Astrocyte of the spinal cord (primary cell): ENCODE results near the gene CYTH4.

ENCODE experiments used
- DNase-seq: peaks from one replicate; pipeline ENCODE4 v3.0.0; 2011; ENCODE audit warnings: low read depth, low spot score
- H3K4me3 ChIP-seq: 2 replicates; pipeline ENCODE4 v1.5.1; 2011; ENCODE audit warnings: low read depth, mild to moderate bottlenecking, low read length, moderate library complexity
- in situ Hi-C: cut with HindIII; loops from 2 replicates; pipeline ENCODE4 v1.10.0; 2017; ENCODE audit warnings: low sequenced_read_pairs
- TF ChIP-seq, protein P1 (sequence below): IDR thresholded peaks from 2 replicates; pipeline ENCODE4 v1.5.1; 2012; ENCODE audit warnings: low read depth, mild to moderate bottlenecking, low read length, inconsistent platforms

Gene CYTH4

DNA sequence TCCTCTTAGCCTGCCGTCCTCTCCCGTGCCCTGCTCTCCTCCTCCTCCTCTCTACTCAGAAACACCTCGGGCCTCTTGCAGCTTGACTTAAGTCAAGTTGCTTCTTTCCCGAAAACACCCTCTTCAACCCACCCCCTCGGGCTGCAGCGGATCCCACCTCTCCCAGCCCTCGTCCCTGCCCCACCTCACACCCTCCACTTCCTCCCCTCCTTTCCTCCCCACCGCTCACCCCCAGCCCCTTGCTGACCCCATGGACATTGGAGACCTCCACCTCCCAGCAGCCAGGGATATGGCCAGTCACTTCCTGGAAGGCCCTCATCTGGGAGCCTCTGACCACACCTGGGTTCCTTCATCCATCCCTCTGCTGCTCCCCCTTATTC lies 8.5 kb upstream of the CYTH4 start:
- DNase-seq: no peak
- H3K4me3 ChIP-seq: no peak overlapping the region
- in situ Hi-C loops: no loop called here
- TF ChIP-seq, protein P1, sequence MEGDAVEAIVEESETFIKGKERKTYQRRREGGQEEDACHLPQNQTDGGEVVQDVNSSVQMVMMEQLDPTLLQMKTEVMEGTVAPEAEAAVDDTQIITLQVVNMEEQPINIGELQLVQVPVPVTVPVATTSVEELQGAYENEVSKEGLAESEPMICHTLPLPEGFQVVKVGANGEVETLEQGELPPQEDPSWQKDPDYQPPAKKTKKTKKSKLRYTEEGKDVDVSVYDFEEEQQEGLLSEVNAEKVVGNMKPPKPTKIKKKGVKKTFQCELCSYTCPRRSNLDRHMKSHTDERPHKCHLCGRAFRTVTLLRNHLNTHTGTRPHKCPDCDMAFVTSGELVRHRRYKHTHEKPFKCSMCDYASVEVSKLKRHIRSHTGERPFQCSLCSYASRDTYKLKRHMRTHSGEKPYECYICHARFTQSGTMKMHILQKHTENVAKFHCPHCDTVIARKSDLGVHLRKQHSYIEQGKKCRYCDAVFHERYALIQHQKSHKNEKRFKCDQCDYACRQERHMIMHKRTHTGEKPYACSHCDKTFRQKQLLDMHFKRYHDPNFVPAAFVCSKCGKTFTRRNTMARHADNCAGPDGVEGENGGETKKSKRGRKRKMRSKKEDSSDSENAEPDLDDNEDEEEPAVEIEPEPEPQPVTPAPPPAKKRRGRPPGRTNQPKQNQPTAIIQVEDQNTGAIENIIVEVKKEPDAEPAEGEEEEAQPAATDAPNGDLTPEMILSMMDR: no peak

DNA sequence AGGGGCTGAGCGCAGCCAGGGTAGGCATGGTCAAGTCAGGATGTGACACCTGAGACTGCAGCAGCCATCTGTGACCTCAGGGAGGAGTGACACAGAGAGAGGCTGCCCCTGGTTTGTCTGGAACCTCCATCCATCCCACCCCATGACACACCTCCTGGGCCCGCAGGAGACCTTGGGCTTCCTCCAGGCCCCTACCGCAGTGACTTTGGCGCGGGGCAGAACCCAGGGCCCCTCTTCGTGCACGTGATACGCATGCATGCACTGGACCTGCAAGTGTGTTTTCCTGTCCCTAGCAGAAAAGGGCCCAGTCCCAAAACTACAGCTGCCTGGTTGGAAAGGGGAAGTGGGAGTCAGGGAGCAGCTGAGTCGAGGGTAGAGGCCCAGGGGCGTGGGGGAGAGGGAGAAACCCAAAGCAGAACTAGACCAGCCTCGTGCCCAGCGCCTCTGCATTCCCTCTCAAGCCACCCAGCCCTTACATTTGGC lies 7.9 kb upstream of the CYTH4 start:
- TF ChIP-seq, protein P1: no peak
- H3K4me3 ChIP-seq: no peak overlapping the region
- in situ Hi-C loops: no loop called here
- no peak for DNase-seq

DNA sequence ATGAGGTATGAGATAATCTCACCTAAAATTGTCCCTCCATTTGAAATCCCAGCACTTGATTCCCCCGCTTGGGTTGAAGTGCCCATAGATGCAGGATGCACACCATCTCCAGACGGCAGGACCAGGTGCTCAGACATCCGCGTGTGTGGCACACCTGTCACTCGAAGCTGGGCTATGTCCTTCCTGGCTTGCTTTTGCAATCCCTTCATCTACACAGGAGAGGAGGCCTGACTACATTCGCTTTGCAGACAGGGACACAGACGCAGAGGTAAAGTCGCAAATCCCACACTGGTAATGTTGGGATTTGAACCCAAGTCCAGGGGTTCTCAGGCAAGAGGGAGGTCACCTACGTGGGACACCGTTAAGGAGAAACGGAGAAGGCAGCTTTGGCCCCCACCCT lies 7.2 kb upstream of the CYTH4 start:
- H3K4me3 ChIP-seq: no peak overlapping the region
- TF ChIP-seq, protein P1: no peak
- in situ Hi-C loops: no loop called here
- no peak for DNase-seq

DNA sequence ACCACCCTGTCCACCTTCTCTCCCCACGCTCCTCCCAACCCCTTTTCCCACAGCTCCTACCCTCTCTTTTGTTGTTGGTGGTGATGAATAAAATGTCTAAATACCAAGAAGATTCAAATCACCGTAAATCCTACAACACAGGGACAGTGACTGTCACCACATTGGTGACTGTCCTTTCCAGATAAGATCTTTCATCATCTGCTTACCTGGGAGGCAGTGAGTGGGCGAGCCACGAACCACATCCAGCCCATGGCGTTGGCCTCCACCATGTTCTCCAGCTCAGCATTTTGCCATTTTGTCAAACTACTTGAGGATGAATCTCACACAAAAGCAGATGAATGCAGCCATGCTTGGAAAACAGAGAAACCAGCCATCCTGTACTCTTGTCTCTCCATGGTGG lies 6.7 kb upstream of the CYTH4 start:
- no peak for DNase-seq
- no peak overlapping the region for H3K4me3 ChIP-seq
- in situ Hi-C loops: no loop called here
- TF ChIP-seq, protein P1: no peak

DNA sequence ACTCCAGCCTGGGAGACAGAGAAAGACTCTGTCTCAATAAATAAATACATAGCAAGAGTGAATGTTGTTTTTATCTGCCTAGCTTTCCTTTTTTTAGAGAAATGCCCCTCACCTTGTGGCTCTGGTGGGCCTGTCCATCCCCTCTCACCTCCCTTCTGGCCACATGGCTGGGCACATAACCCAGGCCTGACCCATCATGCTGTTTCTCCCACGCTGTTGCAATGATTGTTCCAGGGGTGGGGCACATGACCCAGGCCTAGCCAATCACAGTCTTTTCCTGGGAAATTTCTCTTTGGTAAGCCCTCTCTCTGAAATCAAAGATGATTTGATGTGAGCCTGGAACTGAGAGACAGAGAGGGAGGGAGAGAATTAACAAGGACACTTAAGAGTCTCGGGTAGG lies 5.5 kb upstream of the CYTH4 start:
- TF ChIP-seq, protein P1: no peak
- in situ Hi-C loops: no loop called here
- no peak for DNase-seq
- no peak overlapping the region for H3K4me3 ChIP-seq

DNA sequence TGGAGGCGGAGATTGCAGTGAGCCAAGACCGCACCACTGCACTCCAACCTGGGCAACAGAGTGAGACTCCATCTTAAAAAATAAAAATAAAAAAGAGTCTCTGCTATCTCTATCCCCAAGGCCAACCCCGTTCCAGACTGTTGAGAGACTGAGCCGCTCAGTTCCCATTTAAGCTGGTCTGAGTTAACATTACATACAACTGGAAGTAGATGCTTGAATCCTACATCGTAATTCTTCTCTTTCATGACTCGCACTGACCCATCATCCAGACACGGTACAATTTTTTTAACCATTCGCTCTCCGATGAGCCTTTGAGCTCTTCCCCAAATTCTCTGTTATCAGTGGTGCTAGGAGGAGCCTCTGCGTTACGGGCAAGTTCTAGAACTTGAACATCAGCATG lies 4.9 kb upstream of the CYTH4 start:
- TF ChIP-seq, protein P1: no peak
- H3K4me3 ChIP-seq: no peak overlapping the region
- in situ Hi-C loops: no loop called here
- DNase-seq: no peak

DNA sequence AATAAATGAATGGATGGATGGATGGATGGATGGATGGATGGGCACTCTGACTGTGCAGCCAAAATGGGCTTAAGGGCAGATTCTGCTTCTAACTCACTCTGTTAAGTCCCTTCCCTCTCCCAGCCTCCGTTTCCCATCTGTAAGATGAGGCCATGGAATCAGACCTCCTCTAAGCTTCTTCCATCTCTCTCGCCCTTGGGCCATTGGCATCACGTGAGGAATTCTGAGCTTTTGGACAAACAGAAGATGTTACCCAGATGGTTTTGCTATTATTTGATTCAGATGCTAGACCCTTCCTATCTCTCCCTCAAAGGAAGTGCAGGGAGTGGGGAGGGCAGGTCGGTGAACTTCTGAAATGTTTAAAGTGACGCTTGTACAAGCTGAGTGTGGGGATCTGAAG lies 4.0 kb upstream of the CYTH4 start:
- DNase-seq: no peak
- TF ChIP-seq, protein P1: no peak
- in situ Hi-C loops: no loop called here
- no peak overlapping the region for H3K4me3 ChIP-seq
